ENCODE results near the gene EEFSEC.

EEFSEC gene

DNA sequence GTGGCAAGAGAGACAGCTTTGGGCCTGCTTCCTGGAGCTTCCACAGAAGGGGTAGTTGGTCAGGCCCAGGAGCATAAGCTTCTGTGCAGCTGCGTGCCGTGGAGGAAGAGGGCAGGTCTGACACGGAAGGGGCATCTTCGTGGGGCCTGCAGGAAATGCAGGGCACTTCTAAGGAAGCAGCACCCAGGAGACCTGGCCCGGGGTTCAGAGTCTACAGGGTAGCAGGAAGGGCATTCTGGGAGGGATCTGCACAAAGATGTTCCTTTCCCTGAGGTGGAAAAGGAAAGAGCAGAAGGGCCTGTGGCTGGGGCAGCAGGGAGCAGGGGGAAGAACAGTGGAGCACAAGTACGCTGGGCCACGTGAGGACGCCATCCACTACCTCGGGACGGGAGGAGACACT is 228.3 kb downstream of the EEFSEC start:
- no peak overlapping the region for H3K27ac Mint-ChIP-seq
- no peaks in the 10 kb centered on the region for H3K9me3 Mint-ChIP-seq
- no peaks in the 10 kb centered on the region for H3K27me3 Mint-ChIP-seq (ENCODE audit: low read depth)
- no peaks in the 10 kb centered on the region for H3K4me1 Mint-ChIP-seq (ENCODE audit: low read depth)
- no peaks in the 10 kb centered on the region for H3K36me3 Mint-ChIP-seq (ENCODE audit: low read depth)
- no peak overlapping the region for H3K4me3 Mint-ChIP-seq

DNA sequence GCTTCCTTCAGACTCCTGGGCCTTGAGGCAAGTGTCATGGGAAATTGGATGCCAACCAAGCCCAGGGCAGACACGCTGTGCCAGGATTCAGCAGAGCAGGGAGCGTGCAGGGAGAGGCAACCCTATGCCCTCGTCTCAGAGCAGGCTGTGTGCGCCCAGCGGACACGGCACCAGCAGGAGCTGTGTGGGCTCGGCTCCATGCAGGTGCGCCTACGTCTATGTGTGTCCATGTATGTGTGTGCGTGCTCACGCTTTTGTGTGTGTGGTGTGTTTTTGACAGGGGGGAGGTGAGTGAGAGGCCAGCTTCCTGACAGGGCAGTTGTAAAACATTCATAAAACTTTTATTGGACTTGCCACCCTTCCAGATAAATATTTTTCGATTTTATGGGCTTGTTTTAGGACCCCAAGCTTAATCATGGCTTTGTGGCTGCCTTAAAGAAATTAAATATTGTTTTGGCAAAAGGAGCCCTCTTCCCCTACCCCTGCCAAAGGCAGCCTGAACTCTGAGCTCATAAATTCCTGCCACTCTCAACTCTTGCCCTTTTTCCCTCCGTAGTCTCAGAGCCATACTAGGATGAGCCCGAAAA is 229.0 kb downstream of the EEFSEC start:
- Mint-ChIP-seq H3K27ac (no peak overlapping the region), H3K4me1 (ENCODE audit: low read depth) (no peaks in the 10 kb centered on the region), H3K27me3 (ENCODE audit: low read depth) (no peaks in the 10 kb centered on the region), H3K36me3 (ENCODE audit: low read depth) (no peaks in the 10 kb centered on the region), H3K4me3 (no peak overlapping the region), H3K9me3 (no peaks in the 10 kb centered on the region)

DNA sequence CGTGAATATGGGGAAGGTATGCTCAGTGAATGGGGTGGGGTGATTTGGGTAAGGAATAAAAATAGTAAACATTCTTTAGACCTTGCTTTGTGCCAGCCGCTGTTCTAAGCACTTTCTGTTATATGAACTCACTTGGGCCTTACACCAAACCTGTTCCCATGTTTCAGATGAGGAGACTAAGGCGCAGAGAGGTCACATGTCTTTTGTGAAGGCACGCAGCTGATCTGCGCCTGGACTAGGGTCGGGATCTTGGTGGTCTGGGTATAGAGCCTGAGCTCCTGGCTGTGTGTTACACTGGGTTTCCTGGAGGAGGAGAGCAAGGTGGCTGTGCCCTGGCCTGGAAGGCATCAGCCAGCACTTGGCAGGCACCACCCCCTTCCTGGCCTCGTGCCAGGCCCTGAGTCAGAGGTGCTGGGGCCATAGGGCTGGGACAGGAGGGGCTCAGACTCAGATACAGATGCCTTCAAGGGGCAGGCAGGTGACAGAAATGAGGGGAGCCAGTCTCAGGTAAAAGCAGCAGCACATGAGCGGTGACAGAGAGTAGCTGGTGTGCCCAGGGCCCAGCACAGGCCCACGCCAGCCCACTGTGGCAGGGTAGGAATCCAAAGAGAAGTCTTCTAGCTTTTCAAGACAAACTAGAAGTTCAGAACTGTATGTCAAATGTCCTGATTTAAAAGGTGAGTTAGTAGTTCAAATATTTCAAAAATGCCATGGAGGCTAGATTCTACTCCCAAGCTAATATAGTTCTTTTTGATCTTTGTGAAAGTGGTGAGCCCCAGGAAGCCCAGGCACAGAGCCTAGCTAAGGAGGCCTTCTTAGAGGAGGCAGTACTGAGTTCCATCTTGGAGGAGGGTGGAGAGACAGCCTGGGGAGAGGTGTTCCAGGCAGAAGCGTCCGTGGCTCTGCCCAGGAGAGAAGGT is 230.3 kb downstream of the EEFSEC start:
- Mint-ChIP-seq H3K36me3 (ENCODE audit: low read depth) (no peaks in the 10 kb centered on the region), H3K4me3 (no peak overlapping the region), H3K9me3 (no peaks in the 10 kb centered on the region), H3K4me1 (ENCODE audit: low read depth) (no peaks in the 10 kb centered on the region), H3K27ac (no peak overlapping the region), H3K27me3 (ENCODE audit: low read depth) (no peaks in the 10 kb centered on the region)

DNA sequence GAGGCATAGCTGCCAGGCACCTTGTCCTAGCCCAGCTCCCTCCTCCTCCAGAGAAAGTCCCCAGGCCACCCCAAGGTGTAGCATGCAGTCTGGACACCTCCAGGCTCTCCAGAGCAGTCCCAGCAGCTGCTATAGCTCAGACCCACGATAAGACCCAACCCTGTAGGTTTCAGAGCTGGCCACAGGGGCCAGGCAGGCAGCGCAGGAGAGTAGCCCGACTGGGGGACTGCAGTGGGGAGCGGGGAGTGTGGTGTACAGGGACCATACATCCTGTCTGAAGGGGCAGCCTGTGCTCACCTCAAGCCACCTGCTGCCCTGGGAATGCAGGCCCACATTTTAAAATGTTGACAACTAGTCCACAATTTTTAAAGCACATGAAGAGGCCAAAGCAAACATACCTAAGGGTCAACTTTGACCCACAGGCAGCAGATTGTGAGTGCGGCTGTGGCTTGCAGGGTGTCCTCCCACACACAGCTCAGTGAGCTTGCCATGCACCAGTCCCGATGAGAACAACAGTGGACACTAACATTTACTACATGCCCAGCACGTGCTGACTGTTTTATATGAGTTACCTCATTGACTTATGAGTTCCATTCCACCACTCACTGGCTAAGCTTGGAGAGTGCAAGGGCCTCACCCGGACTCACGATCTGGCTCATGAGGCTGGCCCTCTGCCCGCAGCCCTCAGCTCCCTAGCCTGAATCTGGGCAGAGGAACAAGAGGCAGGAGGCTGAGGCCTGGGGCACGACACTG is 232.0 kb downstream of the EEFSEC start:
- no peaks in the 10 kb centered on the region for H3K27me3 Mint-ChIP-seq (ENCODE audit: low read depth)
- no peaks in the 10 kb centered on the region for H3K9me3 Mint-ChIP-seq
- no peak overlapping the region for H3K4me3 Mint-ChIP-seq
- H3K27ac Mint-ChIP-seq: no peak overlapping the region
- H3K4me1 Mint-ChIP-seq (ENCODE audit: low read depth): no peaks in the 10 kb centered on the region
- H3K36me3 Mint-ChIP-seq (ENCODE audit: low read depth): no peaks in the 10 kb centered on the region

DNA sequence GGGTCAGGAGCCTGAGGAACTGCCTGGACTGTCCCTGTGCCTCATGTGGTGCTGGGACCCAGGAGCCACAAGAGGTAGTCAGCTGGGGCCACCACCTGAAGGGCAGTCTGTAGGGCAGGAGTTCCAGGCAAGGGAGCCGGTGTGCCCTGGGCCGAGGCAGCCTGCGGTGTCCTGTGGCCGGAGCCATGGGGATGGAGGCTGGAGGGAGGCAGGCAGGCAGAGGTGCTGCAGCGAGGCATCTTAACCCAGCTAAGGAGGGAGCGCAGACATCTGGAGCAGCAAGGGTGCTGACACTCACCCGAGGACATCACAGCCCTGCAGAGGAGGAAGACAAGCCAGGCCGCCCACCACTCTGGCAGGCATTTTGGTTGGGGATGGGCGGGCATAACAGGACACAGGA is 235.7 kb downstream of the EEFSEC start:
- Mint-ChIP-seq H3K4me3 (no peak overlapping the region), H3K9me3 (no peaks in the 10 kb centered on the region), H3K4me1 (ENCODE audit: low read depth) (no peaks in the 10 kb centered on the region), H3K27ac (no peak overlapping the region), H3K36me3 (ENCODE audit: low read depth) (no peaks in the 10 kb centered on the region), H3K27me3 (ENCODE audit: low read depth) (no peaks in the 10 kb centered on the region)

DNA sequence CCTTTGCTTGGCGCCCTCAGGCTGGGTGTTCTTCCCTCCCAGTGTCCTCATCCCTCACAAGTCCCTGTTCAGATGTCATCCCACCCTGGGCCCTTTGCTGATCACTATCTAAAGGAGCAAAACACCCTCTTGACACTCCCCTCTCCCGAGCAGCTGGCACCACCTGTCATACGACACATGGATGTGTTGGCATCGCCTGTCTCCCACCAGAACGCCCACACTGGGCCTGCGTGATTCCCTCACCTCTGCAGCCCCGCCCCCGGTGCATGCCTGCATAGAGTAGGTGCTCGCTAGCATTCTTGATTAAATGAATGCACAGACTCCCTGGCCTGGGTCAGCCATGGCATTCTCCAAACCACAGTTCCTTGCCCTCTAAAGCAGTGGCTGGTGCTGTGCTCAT is 237.6 kb downstream of the EEFSEC start:
- Mint-ChIP-seq H3K27ac (no peak overlapping the region), H3K9me3 (no peaks in the 10 kb centered on the region), H3K4me1 (ENCODE audit: low read depth) (no peaks in the 10 kb centered on the region), H3K36me3 (ENCODE audit: low read depth) (no peaks in the 10 kb centered on the region), H3K27me3 (ENCODE audit: low read depth) (no peaks in the 10 kb centered on the region), H3K4me3 (no peak overlapping the region)

DNA sequence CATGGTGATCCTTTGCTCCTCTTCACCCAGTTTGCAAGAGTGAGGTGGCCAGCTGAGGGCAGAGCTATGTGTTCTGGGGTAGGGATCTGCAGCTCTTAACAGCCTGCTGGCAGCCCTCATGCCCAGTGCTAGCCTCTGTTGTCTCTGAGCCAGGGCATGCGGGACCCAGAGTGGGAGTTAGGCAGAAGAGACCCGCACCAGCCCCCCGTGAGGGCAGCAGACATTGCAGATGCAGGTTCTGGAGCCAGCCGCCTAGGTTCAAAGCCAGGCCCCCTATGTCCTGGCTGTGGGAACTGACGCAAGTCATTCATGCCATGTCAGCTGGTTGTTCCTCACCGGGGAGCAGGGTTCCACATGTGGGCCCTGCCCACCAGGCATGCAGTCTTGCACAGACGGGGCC is 238.7 kb downstream of the EEFSEC start:
- no peaks in the 10 kb centered on the region for H3K9me3 Mint-ChIP-seq
- no peaks in the 10 kb centered on the region for H3K27me3 Mint-ChIP-seq (ENCODE audit: low read depth)
- H3K27ac Mint-ChIP-seq: no peak overlapping the region
- H3K4me3 Mint-ChIP-seq: no peak overlapping the region
- no peaks in the 10 kb centered on the region for H3K4me1 Mint-ChIP-seq (ENCODE audit: low read depth)
- H3K36me3 Mint-ChIP-seq (ENCODE audit: low read depth): no peaks in the 10 kb centered on the region

DNA sequence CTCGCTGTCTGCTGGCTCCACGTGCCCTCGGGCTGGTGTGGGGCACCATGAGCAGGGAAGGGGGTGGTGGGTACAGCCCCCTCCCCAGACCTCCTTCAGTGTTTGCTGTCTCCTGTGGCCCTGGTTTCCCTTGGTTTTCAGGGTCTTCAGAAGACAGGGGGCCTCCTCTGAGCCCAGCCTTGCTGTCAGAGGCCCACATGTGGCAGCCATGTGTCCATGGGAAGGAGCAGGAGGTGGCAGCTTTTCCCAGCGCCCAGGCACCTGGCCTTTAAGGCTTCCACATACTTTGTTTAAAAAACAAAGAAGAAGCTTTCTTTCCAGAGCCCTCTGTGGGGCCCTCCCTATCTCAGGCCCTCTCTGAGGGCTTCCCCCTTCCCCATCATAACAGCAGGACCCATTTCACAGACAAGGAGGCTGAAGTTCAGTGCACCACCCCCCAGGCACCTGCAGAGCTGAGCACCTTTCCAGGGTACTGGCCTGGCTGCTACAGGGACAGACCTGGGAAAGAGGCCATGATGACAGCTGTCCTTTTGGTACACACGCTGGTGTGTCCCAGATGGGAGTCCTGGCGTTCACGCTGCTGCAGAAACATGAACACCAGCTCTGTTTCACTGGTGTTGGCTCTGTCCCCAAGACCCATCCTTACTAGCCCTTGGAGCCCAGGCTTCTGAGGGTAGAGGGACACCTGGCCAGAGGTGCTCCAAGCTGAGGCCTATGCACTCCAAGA is 239.7 kb downstream of the EEFSEC start:
- H3K27ac Mint-ChIP-seq: no peak overlapping the region

DNA sequence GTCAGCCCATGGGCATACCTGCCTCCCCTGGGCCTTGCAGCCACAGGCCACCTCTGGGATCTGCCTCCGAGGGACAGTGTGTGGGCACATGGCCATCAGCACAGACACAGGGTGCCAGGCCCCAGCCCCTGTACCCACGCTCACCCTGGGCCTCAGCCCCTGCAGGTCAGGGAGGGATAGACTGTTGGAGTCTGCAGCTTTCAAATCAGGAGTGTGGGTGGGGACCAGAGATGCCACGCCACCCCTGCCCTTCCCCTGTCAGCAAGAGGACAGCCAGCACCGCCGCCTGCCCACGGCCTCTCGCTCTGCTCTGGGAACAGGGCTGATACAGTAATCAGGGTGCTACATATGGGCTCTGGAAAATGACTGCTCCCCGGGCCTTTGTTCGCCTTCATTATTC is 240.8 kb downstream of the EEFSEC start:
- Mint-ChIP-seq H3K4me3 (no peak overlapping the region), H3K4me1 (ENCODE audit: low read depth) (no peaks in the 10 kb centered on the region), H3K36me3 (ENCODE audit: low read depth) (no peaks in the 10 kb centered on the region), H3K9me3 (no peaks in the 10 kb centered on the region), H3K27ac (no peak overlapping the region), H3K27me3 (ENCODE audit: low read depth) (no peaks in the 10 kb centered on the region)

More for the DNA sequence above, 239.7 kb downstream of the EEFSEC start:
- Mint-ChIP-seq H3K4me3 (no peak overlapping the region), H3K9me3 (no peaks in the 10 kb centered on the region), H3K27me3 (ENCODE audit: low read depth) (no peaks in the 10 kb centered on the region), H3K4me1 (ENCODE audit: low read depth) (no peaks in the 10 kb centered on the region), H3K36me3 (ENCODE audit: low read depth) (no peaks in the 10 kb centered on the region)

DNA sequence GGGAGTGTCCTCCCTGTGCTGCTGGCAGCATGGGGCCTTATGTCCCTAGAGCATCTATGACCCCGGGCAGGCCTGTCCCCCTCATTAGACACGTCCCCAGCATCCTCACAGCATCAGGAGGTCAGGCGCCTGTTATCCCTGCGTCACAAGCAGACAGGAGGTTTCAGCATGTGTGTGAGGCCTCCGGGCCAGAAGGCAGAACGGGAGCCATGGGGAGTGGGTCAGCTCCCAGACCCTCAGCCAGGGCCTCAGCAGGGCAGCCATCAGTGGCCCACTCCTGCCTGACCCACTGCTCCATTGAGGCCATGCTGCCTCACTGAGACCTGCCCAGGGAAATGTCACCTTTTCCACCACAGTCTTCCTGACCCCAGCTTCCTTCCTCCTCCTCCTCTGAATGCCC is 241.8 kb downstream of the EEFSEC start:
- H3K4me3 Mint-ChIP-seq: no peak overlapping the region
- no peak overlapping the region for H3K27ac Mint-ChIP-seq
- no peaks in the 10 kb centered on the region for H3K27me3 Mint-ChIP-seq (ENCODE audit: low read depth)
- H3K4me1 Mint-ChIP-seq (ENCODE audit: low read depth): no peaks in the 10 kb centered on the region
- H3K9me3 Mint-ChIP-seq: no peaks in the 10 kb centered on the region
- no peaks in the 10 kb centered on the region for H3K36me3 Mint-ChIP-seq (ENCODE audit: low read depth)

- Mint-ChIP-seq H3K4me3 (no peak overlapping the region), H3K27me3 (ENCODE audit: low read depth) (no peaks in the 10 kb centered on the region), H3K4me1 (ENCODE audit: low read depth) (no peaks in the 10 kb centered on the region), H3K36me3 (ENCODE audit: low read depth) (no peaks in the 10 kb centered on the region), H3K9me3 (no peaks in the 10 kb centered on the region), H3K27ac (no peak overlapping the region)
These were observed 242.3 kb downstream of the EEFSEC start for GRCh38 chr3:128395500-128396162.

DNA sequence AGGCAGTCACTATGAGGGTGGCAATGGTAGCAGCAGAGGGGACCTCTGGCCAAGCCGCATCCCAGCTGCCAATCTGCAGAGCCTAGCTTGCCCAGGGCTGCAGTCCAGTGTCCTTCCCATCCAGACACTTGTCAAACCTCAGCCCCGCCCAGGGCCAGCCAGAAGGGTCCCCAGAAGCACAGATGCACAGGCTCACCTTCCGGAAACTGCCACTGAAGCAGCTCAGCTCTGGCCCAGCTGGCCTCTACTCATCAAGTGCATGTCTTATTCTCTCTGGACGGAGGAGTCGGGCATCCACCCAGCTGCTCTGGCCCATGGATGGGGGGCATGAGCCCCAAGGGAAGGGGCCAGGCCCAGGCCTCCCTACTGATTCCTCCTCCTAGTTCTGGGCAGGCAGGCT is 244.2 kb downstream of the EEFSEC start:
- Mint-ChIP-seq H3K27ac (no peak overlapping the region), H3K4me3 (no peak overlapping the region), H3K4me1 (ENCODE audit: low read depth) (no peaks in the 10 kb centered on the region), H3K9me3 (no peaks in the 10 kb centered on the region), H3K36me3 (ENCODE audit: low read depth) (no peaks in the 10 kb centered on the region), H3K27me3 (ENCODE audit: low read depth) (no peaks in the 10 kb centered on the region)

- H3K9me3 Mint-ChIP-seq: no peaks in the 10 kb centered on the region
- H3K36me3 Mint-ChIP-seq (ENCODE audit: low read depth): no peaks in the 10 kb centered on the region
- no peak overlapping the region for H3K4me3 Mint-ChIP-seq
- H3K4me1 Mint-ChIP-seq (ENCODE audit: low read depth): no peaks in the 10 kb centered on the region
- H3K27ac Mint-ChIP-seq: no peak overlapping the region
- no peaks in the 10 kb centered on the region for H3K27me3 Mint-ChIP-seq (ENCODE audit: low read depth)
These were observed 245.3 kb downstream of the EEFSEC start for GRCh38 chr3:128398586-128398985.

Measured in T-helper 1 cell treated with Interleukin-12 subunit alpha and Interleukin-12 subunit beta and Interleukin-4 antibody, amounts not matched to agents 30 μg/mL and 1 μg/mL, for 36 hours (primary cell).